Spleen (tissue), 11 donors: Measurements from ENCODE around the gene SETD4. TPM values are rescaled to one million over a fixed set of nuclear protein-coding genes. Genes with fewer than 3 reads are reported as not detected.

Experiments
- DNase-seq: peaks from one replicate; pipeline ENCODE4 v3.0.0-alpha.2; 2020
- H3K27ac ChIP-seq, 8 donors: fragments of 200-600 bp; sonication (generic) in 7 of 8; 1 replicate in 4 of 8; 2 replicates in 4 of 8; pipeline versions ENCODE4 v1.5.0 to v1.8.0; 2016 to 2021; ENCODE audit warnings: inconsistent platforms in 4 of 8, mild to moderate bottlenecking in 4 of 8, moderate library complexity in 1 of 8
- H3K27me3 ChIP-seq, 7 donors: fragments of 200-600 bp; sonication (generic) in 6 of 7; replicated peaks in 1 of 7; 1 replicate in 4 of 7; 2 replicates in 3 of 7; pipeline versions ENCODE4 v1.5.0 to v1.8.0; 2016 to 2021; ENCODE audit warnings: inconsistent platforms in 3 of 7, mild to moderate bottlenecking in 1 of 7
- H3K36me3 ChIP-seq, 6 donors: fragments of 200-600 bp; sonication (generic) in 5 of 6; 1 replicate in 4 of 6; 2 replicates in 2 of 6; pipeline versions ENCODE4 v1.5.0 to v1.8.0; 2016 to 2021; ENCODE audit warnings: inconsistent platforms in 2 of 6
- H3K4me1 ChIP-seq, 6 donors: fragments of 200-600 bp; sonication (generic) in 5 of 6; 1 replicate in 3 of 6; 2 replicates in 3 of 6; pipeline versions ENCODE4 v1.5.0 to v1.8.0; 2016 to 2021; ENCODE audit warnings: inconsistent platforms in 3 of 6
- H3K4me3 ChIP-seq, 8 donors: fragments of 200-600 bp; sonication (generic) in 7 of 8; 1 replicate in 4 of 8; 2 replicates in 4 of 8; pipeline versions ENCODE4 v1.5.0 to v1.8.0; 2016 to 2021; ENCODE audit warnings: inconsistent platforms in 4 of 8, mild to moderate bottlenecking in 4 of 8, moderate library complexity in 2 of 8
- H3K9me3 ChIP-seq, 8 donors: fragments of 200-600 bp; sonication (generic) in 7 of 8; 1 replicate in 4 of 8; 2 replicates in 4 of 8; pipeline versions ENCODE4 v1.5.0 to v1.8.0; 2016 to 2021; ENCODE audit warnings: inconsistent platforms in 4 of 8
- POLR2A ChIP-seq, 3 donors: fragments of 450-650 bp; IDR thresholded peaks; one replicate each; pipeline ENCODE4 v1.5.1; 2017; ENCODE audit warnings: antibody characterized with exemption in 3 of 3, mild to moderate bottlenecking in 1 of 3
- POLR2AphosphoS5 ChIP-seq, 3 donors: sonication (generic); formaldehyde crosslinking; IDR thresholded peaks; one replicate each; pipeline ENCODE4 v1.5.1; 2017; ENCODE audit warnings: antibody characterized with exemption in 3 of 3
- WGBS, 5 donors: extraction: QIAGEN DNeasy Blood & Tissue Kit in 3 of 5; methylation state at CpG; one replicate each; pipeline versions ENCODE4 v1.1.5 to v1.1.7; 2013 to 2018; 5-methylcytosine and 5-hydroxymethylcytosine counted together
- intact Hi-C: fragments of 100-400 bp; cut with DNase I; formaldehyde crosslinking; loops from one replicate; pipeline ENCODE4 v1.15.0; 2023; ENCODE audit warnings: low total_unique reads
- polyA plus RNA-seq, 3 donors: library from polyadenylated mRNA; stranded (reverse); fragments of 200-250 nt; gene quantifications; one replicate each; pipeline ENCODE4 v1.2.1, GENCODE V29; 2013
- total RNA-seq, 7 donors: library from RNA; depleted of rRNA in 3 of 7; stranded (reverse); fragments of >200 nt in 3 of 7; fragmentation: NEBNext Ultra II Directional in 4 of 7; extraction: Animal tissue kit (Norgen Biotek cat#: 25700) in 4 of 7; gene quantifications; one replicate each; pipeline versions ENCODE4 v1.1.0 to v1.2.1, GENCODE V29; 2016 to 2021
- TF ChIP-seq, protein P1 (sequence below), 11 experiments: fragments of 200-600 bp in 7 of 11; fragments of 450-650 bp in 4 of 11; sonication (generic) in 4 of 11; IDR thresholded peaks in 8 of 11; conservative IDR thresholded peaks in 3 of 11; 1 replicate in 7 of 11; 2 replicates in 4 of 11; pipeline versions ENCODE4 v1.4.0 to v1.8.0; 2016 to 2021; ENCODE audit warnings: antibody characterized with exemption in 11 of 11, inconsistent platforms in 4 of 11, mild to moderate bottlenecking in 1 of 11
- donor health status: healthy with polysubstance abuse.
- donor health status: DM: no; HTN: no; CAD: no; lungs with moderate emphysema.
- donor health status: DM: no; HTN: no; CAD: no.
- donor health status: Bipolar disorder and iron deficiency.
- donor health status: healthy.
- donor health status: DM: no; HTN: no; CAD: no.
- donor health status: DM: yes; HTN: yes; CAD: no.

SETD4 gene
- total and polyA plus RNA-seq, 10 donors, result 6.9 to 28.1 (median 18.4) TPM

DNA sequence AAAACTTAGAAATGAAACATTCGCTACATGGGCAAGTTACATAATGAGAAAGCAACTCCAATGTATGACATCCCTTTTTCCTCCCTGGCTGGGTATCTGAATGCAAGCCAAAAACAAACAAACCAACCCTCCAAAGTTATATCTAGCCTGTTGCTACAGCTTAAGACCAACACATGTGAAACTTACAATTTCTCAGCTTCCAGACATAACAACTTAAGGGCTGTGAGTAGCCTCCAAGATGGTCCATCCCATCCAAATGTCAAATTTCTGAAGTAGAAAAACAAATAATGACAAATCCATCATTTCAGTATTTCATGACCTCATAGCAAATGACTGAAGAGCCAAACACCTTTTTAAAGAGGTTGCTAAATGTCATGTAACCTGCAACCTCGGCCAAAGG, 19.9 kb downstream of the SETD4 start:
- intact Hi-C loops, result no loop called here
- no peak overlapping the region for H3K4me3 ChIP-seq
- no peaks in the 10 kb centered on the region for H3K4me1 ChIP-seq
- H3K27ac ChIP-seq, result no peak overlapping the region
- no peaks in the 10 kb centered on the region for H3K9me3 ChIP-seq
- WGBS, 5 donors, result 93 to 98% (median 94%) methylated on average over 2 of the region's 2 CpGs
- no peaks in the 10 kb centered on the region for H3K27me3 ChIP-seq
- peaks cover 3 to 100% (median 82%) of the 10 kb centered on the region in 6 donors for H3K36me3 ChIP-seq
- no peak for TF ChIP-seq POLR2A (IDR thresholded peaks at IDR 0.05)
- TF ChIP-seq POLR2AphosphoS5 (IDR thresholded peaks at IDR 0.05), result no peak
- TF ChIP-seq, protein P1, sequence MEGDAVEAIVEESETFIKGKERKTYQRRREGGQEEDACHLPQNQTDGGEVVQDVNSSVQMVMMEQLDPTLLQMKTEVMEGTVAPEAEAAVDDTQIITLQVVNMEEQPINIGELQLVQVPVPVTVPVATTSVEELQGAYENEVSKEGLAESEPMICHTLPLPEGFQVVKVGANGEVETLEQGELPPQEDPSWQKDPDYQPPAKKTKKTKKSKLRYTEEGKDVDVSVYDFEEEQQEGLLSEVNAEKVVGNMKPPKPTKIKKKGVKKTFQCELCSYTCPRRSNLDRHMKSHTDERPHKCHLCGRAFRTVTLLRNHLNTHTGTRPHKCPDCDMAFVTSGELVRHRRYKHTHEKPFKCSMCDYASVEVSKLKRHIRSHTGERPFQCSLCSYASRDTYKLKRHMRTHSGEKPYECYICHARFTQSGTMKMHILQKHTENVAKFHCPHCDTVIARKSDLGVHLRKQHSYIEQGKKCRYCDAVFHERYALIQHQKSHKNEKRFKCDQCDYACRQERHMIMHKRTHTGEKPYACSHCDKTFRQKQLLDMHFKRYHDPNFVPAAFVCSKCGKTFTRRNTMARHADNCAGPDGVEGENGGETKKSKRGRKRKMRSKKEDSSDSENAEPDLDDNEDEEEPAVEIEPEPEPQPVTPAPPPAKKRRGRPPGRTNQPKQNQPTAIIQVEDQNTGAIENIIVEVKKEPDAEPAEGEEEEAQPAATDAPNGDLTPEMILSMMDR (IDR thresholded peaks at IDR 0.05 in 8 of 11, conservative IDR thresholded peaks at IDR 0.05 in 3 of 11), result no peak
- DNase-seq, result no peak

DNA sequence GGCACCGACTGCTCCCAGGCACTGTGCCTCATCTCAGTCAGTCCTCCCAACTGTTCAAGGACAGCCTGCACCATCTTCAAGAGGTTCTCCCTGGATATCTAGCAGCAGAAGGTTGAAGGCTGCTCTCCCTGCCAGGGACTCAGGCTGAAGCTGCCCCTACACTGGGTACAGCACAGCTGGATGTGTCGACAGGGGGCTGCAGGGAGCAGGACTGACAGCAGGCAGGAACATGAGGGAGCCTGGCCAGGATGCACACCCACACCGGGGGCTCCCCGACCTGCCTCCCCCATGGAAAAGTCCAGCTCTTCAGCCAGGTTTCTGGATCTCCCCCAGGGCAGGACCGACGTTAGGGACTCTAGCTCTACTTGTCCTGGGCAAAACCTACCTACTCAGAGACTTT, 20.5 kb downstream of the SETD4 start:
- Histone ChIP-seq H3K4me3 (no peak overlapping the region), H3K9me3 (no peaks in the 10 kb centered on the region), H3K27ac (no peak overlapping the region), H3K4me1 (no peaks in the 10 kb centered on the region), H3K36me3 (peaks cover 0 to 100% (median 81%) of the 10 kb centered on the region in 6 donors), H3K27me3 (no peaks in the 10 kb centered on the region)
- TF ChIP-seq, protein P1 (IDR thresholded peaks at IDR 0.05 in 8 of 11, conservative IDR thresholded peaks at IDR 0.05 in 3 of 11), result no peak
- TF ChIP-seq POLR2A (IDR thresholded peaks at IDR 0.05) (no peak), POLR2AphosphoS5 (IDR thresholded peaks at IDR 0.05) (no peak)
- 91 to 95% (median 94%) methylated on average over 5 to 6 of the region's 6 CpGs for WGBS, 5 donors
- intact Hi-C loops, result no loop called here
- DNase-seq, result no peak

DNA sequence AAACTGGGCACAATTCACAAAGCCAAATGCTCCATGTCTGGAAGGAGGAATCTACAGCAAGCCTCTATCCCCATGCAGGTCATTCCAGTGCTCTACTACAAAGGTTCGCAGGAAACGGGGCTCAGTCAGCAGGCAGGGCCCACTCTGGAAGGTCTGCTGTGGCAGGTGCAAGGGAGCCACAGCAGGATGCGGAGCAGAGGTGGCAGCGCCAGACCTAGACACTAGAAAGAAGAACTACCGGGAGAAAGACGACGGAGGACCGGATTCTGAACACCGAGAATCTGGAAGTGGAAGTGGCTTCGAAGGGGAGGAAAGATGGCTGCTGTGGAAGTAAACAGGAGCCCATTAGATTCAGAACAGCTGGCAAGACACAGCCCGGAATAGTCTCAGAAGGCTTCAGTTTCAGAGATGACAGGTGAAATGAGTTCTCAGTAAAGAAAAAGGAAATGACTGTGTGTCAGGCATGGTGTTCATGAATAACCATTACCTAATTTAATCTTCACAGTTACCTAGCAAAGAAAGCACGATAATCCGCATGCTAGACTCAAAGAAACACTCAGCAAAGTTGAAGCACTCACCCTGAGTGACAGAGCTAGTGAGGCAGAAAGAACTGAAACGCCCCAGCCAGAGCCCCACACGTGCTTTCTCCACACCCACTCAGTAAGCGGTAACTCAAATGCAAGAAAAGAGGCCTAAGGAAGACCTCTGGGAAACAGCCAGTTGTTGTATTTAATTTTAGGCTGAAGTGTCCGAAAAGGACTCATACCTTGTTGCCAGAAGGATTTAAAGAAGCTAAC, 21.4 kb downstream of the SETD4 start:
- no peak overlapping the region for H3K27ac ChIP-seq
- TF ChIP-seq, protein P1 (IDR thresholded peaks at IDR 0.05 in 8 of 11, conservative IDR thresholded peaks at IDR 0.05 in 3 of 11), result no peak
- TF ChIP-seq POLR2A (IDR thresholded peaks at IDR 0.05) (no peak), POLR2AphosphoS5 (IDR thresholded peaks at IDR 0.05) (no peak)
- H3K4me3 ChIP-seq, result no peak overlapping the region
- DNase-seq, result no peak
- WGBS, 5 donors, result 89 to 94% (median 92%) methylated on average over 17 of the region's 17 CpGs
- intact Hi-C loops, result no loop called here
- H3K4me1 ChIP-seq, result no peaks in the 10 kb centered on the region
- H3K36me3 ChIP-seq, result peaks cover 0 to 100% (median 76%) of the 10 kb centered on the region in 6 donors
- H3K27me3 ChIP-seq, result no peaks in the 10 kb centered on the region
- no peaks in the 10 kb centered on the region for H3K9me3 ChIP-seq

DNA sequence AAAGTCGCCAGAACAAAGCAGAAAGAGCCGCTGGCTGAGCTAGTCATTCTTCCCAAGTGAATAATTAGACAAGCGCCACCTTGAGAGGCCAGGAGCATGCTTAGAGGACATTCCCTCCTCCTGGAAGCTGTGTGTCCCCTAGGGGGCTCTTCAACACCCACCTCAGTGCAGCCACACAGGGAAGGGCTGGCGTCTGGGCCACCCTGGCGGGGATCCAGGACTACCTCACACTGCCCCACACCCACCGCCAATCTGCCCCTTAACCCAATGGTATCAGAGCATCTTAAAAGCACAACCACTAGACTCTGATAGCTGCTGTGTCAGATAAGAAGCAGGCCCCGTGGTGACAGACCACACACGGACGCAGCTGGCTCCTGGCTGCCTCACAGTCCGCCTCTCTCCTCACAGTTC, 24.9 kb downstream of the SETD4 start:
- Histone ChIP-seq H3K27me3 (no peaks in the 10 kb centered on the region), H3K4me1 (no peaks in the 10 kb centered on the region), H3K4me3 (no peak overlapping the region), H3K36me3 (peaks cover 0 to 75% (median 54%) of the 10 kb centered on the region in 6 donors), H3K9me3 (no peaks in the 10 kb centered on the region), H3K27ac (no peak overlapping the region)
- DNase-seq, result no peak
- intact Hi-C loops, result no loop called here
- 77 to 88% (median 85%) methylated on average over 9 to 10 of the region's 10 CpGs for WGBS, 5 donors
- no peak for TF ChIP-seq POLR2AphosphoS5 (IDR thresholded peaks at IDR 0.05)
- TF ChIP-seq POLR2A (IDR thresholded peaks at IDR 0.05), result no peak
- TF ChIP-seq, protein P1 (IDR thresholded peaks at IDR 0.05 in 8 of 11, conservative IDR thresholded peaks at IDR 0.05 in 3 of 11), result no peak
